SK-N-MC (cell line): ENCODE results near the gene NABP1.
A peak's percentile ranks its signal among the peaks of the same experiment; 100 is the strongest.

ENCODE experiments used
- DNase-seq: peaks from one replicate; pipeline ENCODE4 v3.0.0-alpha.2; 2011; ENCODE audit warnings: low read depth, low spot score
- H3K27ac ChIP-seq: fragments of 200-600 bp; sonication (generic); 2 replicates; pipeline ENCODE4 v1.5.1; 2016; ENCODE audit warnings: mixed run types
- H3K36me3 ChIP-seq: fragments of 200-600 bp; sonication (generic); 2 replicates; pipeline ENCODE4 v1.6.1; 2017; ENCODE audit warnings: antibody characterized with exemption, low read length, mixed read lengths; ENCODE audit not compliant: insufficient read depth
- H3K4me3 ChIP-seq: fragments of 200-600 bp; sonication (generic); 2 replicates; pipeline ENCODE4 v1.5.1; 2016
- H3K9ac ChIP-seq: fragments of 200-600 bp; sonication (generic); 2 replicates; pipeline ENCODE4 v1.8.0; 2017; ENCODE audit warnings: mixed run types, mixed read lengths; ENCODE audit not compliant: insufficient read length
- H3K9me3 ChIP-seq: fragments of 200-600 bp; sonication (generic); 2 replicates; pipeline ENCODE4 v1.6.1; 2017; ENCODE audit warnings: low read depth, mild to moderate bottlenecking, antibody characterized with exemption, low read length, moderate library complexity, mixed read lengths
- EZH2 ChIP-seq: fragments of 200-600 bp; sonication (generic); IDR thresholded peaks from one replicate; pipeline ENCODE4 v1.6.1; 2017; ENCODE audit warnings: antibody characterized with exemption
- FOXP2 ChIP-seq: optimal IDR thresholded peaks from 2 replicates; pipeline ENCODE3; 2011; ENCODE audit warnings: mild to moderate bottlenecking, moderate library complexity; ENCODE audit not compliant: insufficient read depth; ENCODE audit errors: extremely low read length, control extremely low read depth
- POLR2AphosphoS5 ChIP-seq: IDR thresholded peaks from 2 replicates; pipeline ENCODE4 v1.6.1; 2012; ENCODE audit warnings: mild to moderate bottlenecking, low read depth, low read length, borderline replicate concordance

NABP1 gene

GRCh38 chr2:191675807-191676721 lies 1.9 kb upstream of the NABP1 start:
- Histone ChIP-seq H3K36me3 (no peaks in the 10 kb centered on the region), H3K9me3 (no peaks in the 10 kb centered on the region), H3K4me3 (peak overlapping the region; percentile 92), H3K9ac (peak overlapping the region; percentile 79), H3K27ac (peak overlapping the region; percentile 94)
- DNase-seq = peak; percentile 86
- TF ChIP-seq FOXP2 = no peak
- peak; percentile 62 for TF ChIP-seq POLR2AphosphoS5

- Histone ChIP-seq H3K27ac (peak overlapping the region; percentile 94), H3K4me3 (peak overlapping the region; percentile 92), H3K9me3 (no peaks in the 10 kb centered on the region), H3K9ac (peak overlapping the region; percentile 79), H3K36me3 (peaks cover 1% of the 10 kb centered on the region)
- TF ChIP-seq FOXP2 = no peak
- no peak for TF ChIP-seq EZH2
- TF ChIP-seq POLR2AphosphoS5 = no peak
- DNase-seq = no peak
These were observed 918 bp upstream of the NABP1 start for GRCh38 chr2:191676790-191677645.

- Histone ChIP-seq H3K36me3 (peaks cover 17% of the 10 kb centered on the region), H3K27ac (no peak overlapping the region)
- DNase-seq = no peak
These were observed 633 bp downstream of the NABP1 start for GRCh38 chr2:191678437-191679100.

GRCh38 chr2:191679818-191680600 lies 2.1 kb downstream of the NABP1 start:
- H3K4me3 ChIP-seq = peak overlapping the region; percentile 92
- DNase-seq = no peak
- no peaks in the 10 kb centered on the region for H3K9me3 ChIP-seq
- no peak overlapping the region for H3K27ac ChIP-seq
- H3K36me3 ChIP-seq = peaks cover 29% of the 10 kb centered on the region
- TF ChIP-seq EZH2 (no peak), POLR2AphosphoS5 (no peak), FOXP2 (no peak)
- no peak overlapping the region for H3K9ac ChIP-seq

More at GRCh38 chr2:191678437-191679100, 633 bp downstream of the NABP1 start:
- H3K9ac ChIP-seq = peak overlapping the region; percentile 90
- peak overlapping the region; percentile 92 for H3K4me3 ChIP-seq
- no peaks in the 10 kb centered on the region for H3K9me3 ChIP-seq
- TF ChIP-seq POLR2AphosphoS5 (peak; percentile 8; the same call in 1 of the 2 replicates), FOXP2 (no peak)

- Histone ChIP-seq H3K4me3 (peak overlapping the region; percentile 92), H3K9ac (peak overlapping the region; percentile 14), H3K27ac (no peak overlapping the region), H3K36me3 (peaks cover 36% of the 10 kb centered on the region), H3K9me3 (no peaks in the 10 kb centered on the region)
- TF ChIP-seq EZH2 (no peak), POLR2AphosphoS5 (no peak), FOXP2 (no peak)
- DNase-seq = no peak
These were observed 2.7 kb downstream of the NABP1 start for GRCh38 chr2:191680639-191681038.

GRCh38 chr2:191682126-191682525 lies 4.2 kb downstream of the NABP1 start:
- peaks cover 51% of the 10 kb centered on the region for H3K36me3 ChIP-seq
- no peak for DNase-seq

GRCh38 chr2:191686066-191686465 lies 8.1 kb downstream of the NABP1 start:
- Histone ChIP-seq H3K36me3 (peaks cover 64% of the 10 kb centered on the region), H3K9ac (no peak overlapping the region), H3K4me3 (no peak overlapping the region), H3K9me3 (no peaks in the 10 kb centered on the region), H3K27ac (no peak overlapping the region)
- TF ChIP-seq FOXP2 = no peak
- DNase-seq = no peak

More at GRCh38 chr2:191682126-191682525, 4.2 kb downstream of the NABP1 start:
- H3K9me3 ChIP-seq = no peaks in the 10 kb centered on the region
- TF ChIP-seq EZH2 = no peak
- no peak for TF ChIP-seq FOXP2
- TF ChIP-seq POLR2AphosphoS5 = no peak
- no peak overlapping the region for H3K27ac ChIP-seq
- H3K4me3 ChIP-seq = no peak overlapping the region
- no peak overlapping the region for H3K9ac ChIP-seq
